Measurements from ENCODE around the gene WDR81.

DNA sequence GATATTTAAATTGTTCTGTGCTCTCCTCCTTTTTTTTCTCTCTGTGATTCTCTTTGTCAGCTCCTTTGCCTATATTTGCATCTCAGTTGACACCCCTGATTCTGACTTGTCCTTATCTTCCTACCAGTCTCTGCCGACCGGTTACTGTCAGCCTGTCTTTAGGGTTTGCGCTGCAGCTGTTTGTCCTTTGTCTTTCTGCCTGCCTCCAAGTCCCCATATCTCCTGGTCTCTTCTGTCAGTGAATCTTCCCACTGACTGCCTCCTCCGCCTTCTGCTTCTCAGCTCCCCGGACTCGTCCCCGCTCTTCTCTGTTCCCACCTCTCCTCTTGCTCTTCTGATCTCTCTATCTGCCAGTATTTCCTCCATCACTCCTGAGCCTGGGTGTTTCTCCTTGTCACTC, 19.5 kb upstream of the WDR81 start:
- TF ChIP-seq EP300 (IDR thresholded peaks at IDR 0.05) (no peak), POLR2A (IDR thresholded peaks at IDR 0.05) (no peak)

Data from stomach (tissue), 4 donors.